ENCODE data around the gene MTX1. TPM values are rescaled to one million over a fixed set of nuclear protein-coding genes. Genes with fewer than 3 reads are reported as not detected.

Gene MTX1
- total RNA-seq, 1 experiment from 2014 or later, result 69.1 TPM

- Histone ChIP-seq H3K4me1 (ENCODE audit: control insufficient read depth in 1 of 2, insufficient read depth in 2 of 2, low read length in 2 of 2) (peaks cover 5% of the 10 kb centered on the region in 2 experiments; a peak in 3 of 4 replicates), H3K36me3 (ENCODE audit: control insufficient read depth in 1 of 2, insufficient read depth in 2 of 2, low read length in 2 of 2) (no peaks in the 10 kb centered on the region), H3K4me2 (ENCODE audit: low read length) (no peak overlapping the region), H3K4me3 (replicated peaks in 1 of 2; ENCODE audit: low read depth in 1 of 2, low read length in 2 of 2) (no peak overlapping the region), H3K9me3 (ENCODE audit: control insufficient read depth in 1 of 2, insufficient read depth in 1 of 2, low read depth in 1 of 2, low read length in 2 of 2) (no peaks in the 10 kb centered on the region), H4K20me1 (ENCODE audit: insufficient read depth) (no peaks in the 10 kb centered on the region), H3K9ac (ENCODE audit: low read length) (no peak overlapping the region), H3K27me3 (ENCODE audit: insufficient read depth, low read length) (no peaks in the 10 kb centered on the region), H3K79me2 (ENCODE audit: insufficient read depth, low read length) (no peaks in the 10 kb centered on the region), H3K9me2 (ENCODE audit: insufficient read depth) (no peaks in the 10 kb centered on the region), H3K27ac (ENCODE audit: low read depth, low read length) (no peak overlapping the region), H2AFZ (ENCODE audit: low read depth, low read length, poor library complexity, severe bottlenecking) (no peak overlapping the region)
- ATAC-seq (no peak), DNase-seq (ENCODE audit: low read depth, low spot score) (no peak)
- ChIA-PET RAD21 (ENCODE audit: low non-redundant PET in 1 of 2, low total read pairs in 2 of 2, uncharacterized antibody in 2 of 2, unreplicated experiment in 2 of 2) (no interaction called here), CTCF (no interaction called here), POLR2A (no interaction called here)
- no peak for TF ChIP-seq YY1 (IDR thresholded peaks at IDR 0.05; ENCODE audit: extremely low read depth, insufficient replicate concordance, low read depth, low read length)
- TF ChIP-seq ZNF274 (IDR thresholded peaks at IDR 0.05; ENCODE audit: low read depth, low read length), result no peak
- TF ChIP-seq FOSL1 (IDR thresholded peaks at IDR 0.05; ENCODE audit: low read depth), result no peak
- TF ChIP-seq POLR2AphosphoS5 (IDR thresholded peaks at IDR 0.05; ENCODE audit: low read depth, low read length), result no peak
- no peak for TF ChIP-seq TCF7L2 (IDR thresholded peaks at IDR 0.05; ENCODE audit: borderline replicate concordance, extremely low read depth, insufficient read depth, insufficient read length)
- no peak for TF ChIP-seq CBX3 (IDR thresholded peaks at IDR 0.05; ENCODE audit: low read depth)
- TF ChIP-seq SP1 (IDR thresholded peaks at IDR 0.05; ENCODE audit: low read depth), result no peak
- TF ChIP-seq SIN3A (IDR thresholded peaks at IDR 0.05; ENCODE audit: low read depth), result no peak
- no peak for TF ChIP-seq EZH2 (IDR thresholded peaks at IDR 0.05)
- TF ChIP-seq CTCF (IDR thresholded peaks at IDR 0.05 in 2 of 3, conservative IDR thresholded peaks at IDR 0.05 in 1 of 3; ENCODE audit: borderline replicate concordance in 1 of 3, insufficient read depth in 1 of 3, low read depth in 2 of 3, low read length in 2 of 3), result no peak
- no peak for TF ChIP-seq ATF3 (IDR thresholded peaks at IDR 0.05)
- TF ChIP-seq EZH2phosphoT487 (IDR thresholded peaks at IDR 0.05; ENCODE audit: borderline replicate concordance), result no peak
- no peak for TF ChIP-seq POLR2A (IDR thresholded peaks at IDR 0.05; ENCODE audit: borderline replicate concordance, extremely low read depth, insufficient read depth, insufficient read length)
- no peak for TF ChIP-seq RAD21 (IDR thresholded peaks at IDR 0.05; ENCODE audit: low read depth)
- no peak for TF ChIP-seq ELF1 (IDR thresholded peaks at IDR 0.05; ENCODE audit: borderline replicate concordance, low read depth)
- intact Hi-C loops (cut with micrococcal nuclease), result no loop called here
- no TSS peak for BruUV-seq (replicated peaks)
Observed at GRCh38 chr1:155187456-155187891, 21.0 kb upstream of the MTX1 start.
